ENCODE measurements around the gene PRKCE. TPM values are rescaled to one million over a fixed set of nuclear protein-coding genes. Genes with fewer than 3 reads are reported as not detected.

The PRKCE gene
- total and polyA plus RNA-seq, 2 experiments from 2014 or later = 0.94 to 1.2 TPM

DNA sequence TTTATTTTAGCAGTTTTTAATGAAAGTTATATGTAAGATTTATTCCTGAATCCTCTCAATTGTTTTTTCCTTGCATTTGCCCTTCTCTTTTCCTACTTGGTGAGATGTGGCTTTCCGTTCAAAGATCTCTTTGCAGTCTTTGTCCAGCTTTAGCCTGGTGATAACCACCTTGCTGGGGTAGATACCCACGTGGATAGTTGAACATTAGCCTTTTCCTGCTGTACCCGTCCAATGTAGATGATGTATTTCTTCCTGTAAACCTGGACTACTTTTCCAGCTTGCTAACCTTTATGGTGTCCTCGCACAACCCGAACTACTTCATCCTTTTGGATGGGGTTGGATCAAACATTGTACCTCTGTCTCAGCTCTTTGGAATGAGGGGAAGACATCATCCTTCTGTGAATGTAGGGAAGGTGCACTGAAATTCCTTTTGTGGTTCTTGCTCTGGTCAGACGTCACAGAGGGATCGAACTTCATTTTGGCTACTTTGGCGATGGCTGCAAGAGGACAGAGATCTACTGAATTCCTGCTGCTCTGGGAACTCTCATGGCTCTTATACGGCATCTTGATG, 352.5 kb downstream of the PRKCE start:
- H3K9me2 ChIP-seq (ENCODE audit: insufficient read depth) = peaks cover 10% of the 10 kb centered on the region; the same call in 1 of the 2 replicates
- H3K4me1 Mint-ChIP-seq = peaks cover 6% of the 10 kb centered on the region; the same call in 2 of the 3 replicates
- H3K27me3 Mint-ChIP-seq (ENCODE audit: insufficient read depth, low read depth, poor library complexity) = peaks cover 4% of the 10 kb centered on the region
- no peaks in the 10 kb centered on the region for H3K36me3 ChIP-seq (ENCODE audit: insufficient read depth)
- H3K27ac ChIP-seq (ENCODE audit: low read depth) = no peak overlapping the region
- DNase-seq (ENCODE audit: low spot score) (no peak), ATAC-seq (no peak)
- no peaks in the 10 kb centered on the region for H4K20me1 ChIP-seq (replicated peaks; ENCODE audit: insufficient read depth)
- no peak overlapping the region for H2AFZ ChIP-seq
- H3K27me3 ChIP-seq (ENCODE audit: insufficient read depth) = no peaks in the 10 kb centered on the region
- H3F3A ChIP-seq (replicated peaks; ENCODE audit: low read depth) = no peaks in the 10 kb centered on the region
- H3K27ac Mint-ChIP-seq = no peak overlapping the region
- no peaks in the 10 kb centered on the region for H3K36me3 Mint-ChIP-seq (ENCODE audit: low read depth)
- H3K9me3 Mint-ChIP-seq = no peaks in the 10 kb centered on the region
- no peak overlapping the region for H3K4me2 ChIP-seq
- no peak overlapping the region for H3K4me3 ChIP-seq
- H3K4me3 Mint-ChIP-seq = no peak overlapping the region
- TF ChIP-seq JUNB (IDR thresholded peaks at IDR 0.05; ENCODE audit: unreplicated experiment) = no peak
- TF ChIP-seq ZNF331 (CRISPR knock-in tag; IDR thresholded peaks at IDR 0.05; ENCODE audit: low read depth) = no peak
- TF ChIP-seq ZNF114 (CRISPR knock-in tag; IDR thresholded peaks at IDR 0.05) = no peak
- no peak for TF ChIP-seq CTCF (conservative IDR thresholded peaks at IDR 0.05; ENCODE audit: low read depth in 2 of 2)
- TF ChIP-seq STAT1 (IDR thresholded peaks at IDR 0.05; ENCODE audit: unreplicated experiment) = no peak
- TF ChIP-seq NANOG (IDR thresholded peaks at IDR 0.05; ENCODE audit: borderline replicate concordance) = no peak
- TF ChIP-seq EZH2 (IDR thresholded peaks at IDR 0.05; ENCODE audit: low read depth, unreplicated experiment) = no peak
- TF ChIP-seq REST (IDR thresholded peaks at IDR 0.05; ENCODE audit: unreplicated experiment) = no peak
- TF ChIP-seq, protein P1, sequence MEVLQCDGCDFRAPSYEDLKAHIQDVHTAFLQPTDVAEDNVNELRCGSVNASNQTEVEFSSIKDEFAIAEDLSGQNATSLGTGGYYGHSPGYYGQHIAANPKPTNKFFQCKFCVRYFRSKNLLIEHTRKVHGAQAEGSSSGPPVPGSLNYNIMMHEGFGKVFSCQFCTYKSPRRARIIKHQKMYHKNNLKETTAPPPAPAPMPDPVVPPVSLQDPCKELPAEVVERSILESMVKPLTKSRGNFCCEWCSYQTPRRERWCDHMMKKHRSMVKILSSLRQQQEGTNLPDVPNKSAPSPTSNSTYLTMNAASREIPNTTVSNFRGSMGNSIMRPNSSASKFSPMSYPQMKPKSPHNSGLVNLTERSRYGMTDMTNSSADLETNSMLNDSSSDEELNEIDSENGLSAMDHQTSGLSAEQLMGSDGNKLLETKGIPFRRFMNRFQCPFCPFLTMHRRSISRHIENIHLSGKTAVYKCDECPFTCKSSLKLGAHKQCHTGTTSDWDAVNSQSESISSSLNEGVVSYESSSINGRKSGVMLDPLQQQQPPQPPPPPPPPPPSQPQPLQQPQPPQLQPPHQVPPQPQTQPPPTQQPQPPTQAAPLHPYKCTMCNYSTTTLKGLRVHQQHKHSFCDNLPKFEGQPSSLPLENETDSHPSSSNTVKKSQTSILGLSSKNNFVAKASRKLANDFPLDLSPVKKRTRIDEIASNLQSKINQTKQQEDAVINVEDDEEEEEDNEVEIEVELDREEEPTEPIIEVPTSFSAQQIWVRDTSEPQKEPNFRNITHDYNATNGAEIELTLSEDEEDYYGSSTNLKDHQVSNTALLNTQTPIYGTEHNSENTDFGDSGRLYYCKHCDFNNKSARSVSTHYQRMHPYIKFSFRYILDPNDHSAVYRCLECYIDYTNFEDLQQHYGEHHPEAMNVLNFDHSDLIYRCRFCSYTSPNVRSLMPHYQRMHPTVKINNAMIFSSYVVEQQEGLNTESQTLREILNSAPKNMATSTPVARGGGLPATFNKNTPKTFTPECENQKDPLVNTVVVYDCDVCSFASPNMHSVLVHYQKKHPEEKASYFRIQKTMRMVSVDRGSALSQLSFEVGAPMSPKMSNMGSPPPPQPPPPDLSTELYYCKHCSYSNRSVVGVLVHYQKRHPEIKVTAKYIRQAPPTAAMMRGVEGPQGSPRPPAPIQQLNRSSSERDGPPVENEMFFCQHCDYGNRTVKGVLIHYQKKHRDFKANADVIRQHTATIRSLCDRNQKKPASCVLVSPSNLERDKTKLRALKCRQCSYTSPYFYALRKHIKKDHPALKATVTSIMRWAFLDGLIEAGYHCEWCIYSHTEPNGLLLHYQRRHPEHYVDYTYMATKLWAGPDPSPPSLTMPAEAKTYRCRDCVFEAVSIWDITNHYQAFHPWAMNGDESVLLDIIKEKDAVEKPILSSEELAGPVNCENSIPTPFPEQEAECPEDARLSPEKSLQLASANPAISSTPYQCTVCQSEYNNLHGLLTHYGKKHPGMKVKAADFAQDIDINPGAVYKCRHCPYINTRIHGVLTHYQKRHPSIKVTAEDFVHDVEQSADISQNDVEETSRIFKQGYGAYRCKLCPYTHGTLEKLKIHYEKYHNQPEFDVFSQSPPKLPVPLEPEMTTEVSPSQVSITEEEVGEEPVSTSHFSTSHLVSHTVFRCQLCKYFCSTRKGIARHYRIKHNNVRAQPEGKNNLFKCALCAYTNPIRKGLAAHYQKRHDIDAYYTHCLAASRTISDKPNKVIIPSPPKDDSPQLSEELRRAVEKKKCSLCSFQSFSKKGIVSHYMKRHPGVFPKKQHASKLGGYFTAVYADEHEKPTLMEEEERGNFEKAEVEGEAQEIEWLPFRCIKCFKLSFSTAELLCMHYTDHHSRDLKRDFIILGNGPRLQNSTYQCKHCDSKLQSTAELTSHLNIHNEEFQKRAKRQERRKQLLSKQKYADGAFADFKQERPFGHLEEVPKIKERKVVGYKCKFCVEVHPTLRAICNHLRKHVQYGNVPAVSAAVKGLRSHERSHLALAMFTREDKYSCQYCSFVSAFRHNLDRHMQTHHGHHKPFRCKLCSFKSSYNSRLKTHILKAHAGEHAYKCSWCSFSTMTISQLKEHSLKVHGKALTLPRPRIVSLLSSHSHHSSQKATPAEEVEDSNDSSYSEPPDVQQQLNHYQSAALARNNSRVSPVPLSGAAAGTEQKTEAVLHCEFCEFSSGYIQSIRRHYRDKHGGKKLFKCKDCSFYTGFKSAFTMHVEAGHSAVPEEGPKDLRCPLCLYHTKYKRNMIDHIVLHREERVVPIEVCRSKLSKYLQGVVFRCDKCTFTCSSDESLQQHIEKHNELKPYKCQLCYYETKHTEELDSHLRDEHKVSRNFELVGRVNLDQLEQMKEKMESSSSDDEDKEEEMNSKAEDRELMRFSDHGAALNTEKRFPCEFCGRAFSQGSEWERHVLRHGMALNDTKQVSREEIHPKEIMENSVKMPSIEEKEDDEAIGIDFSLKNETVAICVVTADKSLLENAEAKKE (CRISPR knock-in tag; IDR thresholded peaks at IDR 0.05) = no peak
- TF ChIP-seq CREB1 (CRISPR knock-in tag; IDR thresholded peaks at IDR 0.05; ENCODE audit: low read depth) = no peak
- TF ChIP-seq EZH2phosphoT487 (IDR thresholded peaks at IDR 0.05; ENCODE audit: unreplicated experiment) = no peak
- TF ChIP-seq POLR2AphosphoS5 (IDR thresholded peaks at IDR 0.05; ENCODE audit: low read depth) = no peak
- no peak for TF ChIP-seq ETS1 (IDR thresholded peaks at IDR 0.05)
- H3K79me2 ChIP-seq (replicated peaks; ENCODE audit: insufficient read depth) = no peaks in the 10 kb centered on the region
- no peaks in the 10 kb centered on the region for H3K4me1 ChIP-seq (ENCODE audit: insufficient read depth)
